Peyer's patch (tissue), 4 donors: Measurements from ENCODE around the gene AFTPH. TPM values are rescaled to one million over a fixed set of nuclear protein-coding genes. Genes with fewer than 3 reads are reported as not detected.
A peak's percentile ranks its signal among the peaks of the same experiment; 100 is the strongest.

ENCODE experiments used
- DNase-seq, 3 donors: peaks; one replicate each; pipeline ENCODE4 v3.0.0-alpha.2; 2017 to 2019
- H3K27ac ChIP-seq, 4 donors: fragments of 200-600 bp; sonication (generic); one replicate each; pipeline ENCODE4 v1.5.1; 2016 to 2019
- H3K27me3 ChIP-seq, 2 donors: fragments of 200-600 bp; sonication (generic); one replicate each; pipeline ENCODE4 v1.5.1; 2019
- H3K36me3 ChIP-seq, 3 donors: fragments of 200-600 bp; sonication (generic); one replicate each; pipeline ENCODE4 v1.5.1; 2016 to 2019
- H3K4me1 ChIP-seq, 4 donors: fragments of 200-600 bp; sonication (generic); one replicate each; pipeline ENCODE4 v1.5.1; 2016 to 2019
- H3K4me3 ChIP-seq, 4 donors: fragments of 200-600 bp; sonication (generic); 1 replicate in 3 of 4; 2 replicates in 1 of 4; pipeline ENCODE4 v1.5.1; 2016 to 2019; ENCODE audit warnings: mild to moderate bottlenecking in 1 of 4
- H3K9me3 ChIP-seq, 4 donors: fragments of 200-600 bp; sonication (generic); one replicate each; pipeline ENCODE4 v1.5.1; 2016 to 2019; ENCODE audit warnings: mild to moderate bottlenecking in 1 of 4
- CTCF ChIP-seq, 6 experiments: fragments of 450-650 bp in 4 of 6; fragments of 200-600 bp in 2 of 6; sonication (generic) in 1 of 6; IDR thresholded peaks; one replicate each; pipeline ENCODE4 v1.5.1; 2017 to 2019; ENCODE audit warnings: antibody characterized with exemption in 6 of 6, mild to moderate bottlenecking in 3 of 6, moderate library complexity in 1 of 6
- POLR2A ChIP-seq, 2 donors: fragments of 450-650 bp; IDR thresholded peaks; one replicate each; pipeline ENCODE4 v1.5.1; 2017; ENCODE audit warnings: antibody characterized with exemption in 2 of 2, mild to moderate bottlenecking in 2 of 2, moderate library complexity in 2 of 2
- total RNA-seq, 4 donors: library from RNA; depleted of rRNA; stranded (reverse); fragments of >200 nt; gene quantifications; one replicate each; pipeline ENCODE4 v1.1.0, GENCODE V29; 2016

AFTPH gene
- total RNA-seq, 4 donors from 2014 or later = 41.7 to 79.0 (median 69.3) TPM

GRCh38 chr2:64623242-64623850, 99.2 kb downstream of the AFTPH start:
- no peaks in the 10 kb centered on the region for H3K9me3 ChIP-seq
- no peaks in the 10 kb centered on the region for H3K36me3 ChIP-seq
- no peak for DNase-seq
- TF ChIP-seq CTCF (IDR thresholded peaks at IDR 0.05) (no peak), POLR2A (IDR thresholded peaks at IDR 0.05) (no peak)
- H3K4me3 ChIP-seq = no peak overlapping the region
- no peak overlapping the region for H3K27ac ChIP-seq
- H3K4me1 ChIP-seq = no peaks in the 10 kb centered on the region
- no peaks in the 10 kb centered on the region for H3K27me3 ChIP-seq

DNA sequence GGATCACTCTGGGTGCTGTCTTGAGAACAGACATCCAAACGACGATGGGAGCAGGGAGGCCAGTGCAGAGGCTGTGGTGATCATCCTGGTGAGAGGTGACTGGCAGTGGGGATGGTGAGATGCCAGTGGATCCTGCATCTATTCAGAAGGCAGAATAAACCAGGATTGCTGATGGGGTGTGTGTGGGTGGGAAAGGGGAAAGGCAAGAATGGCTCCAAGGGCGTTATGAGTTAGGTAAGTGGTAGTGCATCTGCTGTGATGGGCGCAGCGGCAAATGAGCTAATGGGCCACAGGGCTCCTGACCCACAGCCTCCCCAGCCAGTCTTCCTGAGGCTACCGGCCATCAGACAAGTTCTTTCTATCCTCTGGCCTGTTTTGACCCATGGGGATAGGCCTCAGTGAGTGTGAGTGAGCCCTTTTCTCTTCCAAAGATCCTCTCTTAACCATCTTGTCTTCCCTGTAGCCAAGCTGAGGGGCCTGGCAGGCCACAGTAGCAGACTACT, 100.0 kb downstream of the AFTPH start:
- TF ChIP-seq POLR2A (IDR thresholded peaks at IDR 0.05) = no peak
- no peak for TF ChIP-seq CTCF (IDR thresholded peaks at IDR 0.05)
- Histone ChIP-seq H3K4me3 (no peak overlapping the region), H3K9me3 (no peaks in the 10 kb centered on the region), H3K36me3 (no peaks in the 10 kb centered on the region), H3K4me1 (no peaks in the 10 kb centered on the region), H3K27ac (no peak overlapping the region), H3K27me3 (no peaks in the 10 kb centered on the region)
- DNase-seq = peak in 2 of 3 donors; percentile 3 to 39

DNA sequence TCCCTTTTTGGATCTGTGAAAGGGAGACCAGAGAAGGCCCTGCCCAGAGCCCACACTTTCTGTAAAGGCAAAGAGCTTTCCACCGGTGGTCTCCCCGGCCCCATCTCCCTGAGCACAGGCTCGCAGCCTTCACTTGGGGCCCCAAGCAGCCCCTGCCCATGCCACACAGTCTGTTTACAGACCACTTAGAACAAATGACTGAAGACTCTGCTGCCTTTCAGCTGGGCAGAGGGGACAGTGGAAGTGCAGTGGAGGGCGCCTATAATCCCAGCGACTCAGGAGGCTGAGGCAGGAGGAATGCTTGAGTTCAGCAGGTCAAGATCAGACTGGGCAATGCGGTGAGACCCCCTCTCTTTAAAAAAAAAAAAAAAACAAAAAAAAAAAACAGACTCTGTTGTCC, 100.7 kb downstream of the AFTPH start:
- no peak overlapping the region for H3K4me3 ChIP-seq
- H3K27ac ChIP-seq = no peak overlapping the region
- H3K9me3 ChIP-seq = no peaks in the 10 kb centered on the region
- no peaks in the 10 kb centered on the region for H3K36me3 ChIP-seq
- peak in 1 of 3 donors; percentile 33 for DNase-seq
- H3K4me1 ChIP-seq = no peaks in the 10 kb centered on the region
- H3K27me3 ChIP-seq = no peaks in the 10 kb centered on the region
- TF ChIP-seq POLR2A (IDR thresholded peaks at IDR 0.05) = no peak
- no peak for TF ChIP-seq CTCF (IDR thresholded peaks at IDR 0.05)

GRCh38 chr2:64625299-64626145, 101.4 kb downstream of the AFTPH start:
- Histone ChIP-seq H3K4me3 (no peak overlapping the region), H3K27ac (no peak overlapping the region), H3K4me1 (no peaks in the 10 kb centered on the region), H3K9me3 (no peaks in the 10 kb centered on the region), H3K36me3 (no peaks in the 10 kb centered on the region), H3K27me3 (no peaks in the 10 kb centered on the region)
- no peak for TF ChIP-seq POLR2A (IDR thresholded peaks at IDR 0.05)
- TF ChIP-seq CTCF (IDR thresholded peaks at IDR 0.05) = no peak
- DNase-seq = peak in 1 of 3 donors; percentile 36

DNA sequence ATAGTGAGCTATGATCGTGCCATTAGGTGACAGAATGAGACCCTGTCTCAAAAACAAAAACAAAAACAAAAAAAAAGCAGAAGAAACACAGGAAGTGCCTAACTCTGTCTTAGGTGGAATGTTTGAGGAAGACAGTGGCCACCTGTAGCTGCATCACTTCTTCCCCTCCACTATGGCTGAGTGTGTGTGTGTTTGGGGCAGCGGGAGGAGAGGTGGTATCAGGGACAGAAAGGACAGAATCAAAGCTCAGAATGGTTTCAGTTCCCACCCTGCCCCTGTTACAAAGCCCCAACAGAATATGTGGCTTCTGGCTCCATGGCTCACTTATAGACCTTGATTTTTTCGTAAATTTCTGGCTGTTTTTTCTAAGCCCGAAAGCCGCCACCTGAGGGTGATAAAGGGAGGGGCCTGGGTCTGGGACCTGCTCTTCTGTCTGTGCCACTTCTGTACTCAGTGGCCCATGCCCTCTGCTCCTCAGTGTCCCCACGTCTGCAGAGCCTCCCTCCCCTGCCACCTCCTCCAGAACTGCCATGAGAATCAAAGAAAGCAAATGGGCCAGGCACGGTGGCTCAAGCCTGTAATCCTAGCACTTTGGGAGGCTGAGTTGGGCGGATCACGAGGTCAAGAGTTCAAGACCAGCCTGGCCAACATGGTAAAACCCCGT, 102.2 kb downstream of the AFTPH start:
- H3K36me3 ChIP-seq = peaks cover 0 to 7% (median 0%) of the 10 kb centered on the region in 3 donors
- no peak overlapping the region for H3K4me3 ChIP-seq
- TF ChIP-seq CTCF (IDR thresholded peaks at IDR 0.05) (no peak), POLR2A (IDR thresholded peaks at IDR 0.05) (no peak)
- no peaks in the 10 kb centered on the region for H3K27me3 ChIP-seq
- peak in 1 of 3 donors; percentile 42 for DNase-seq
- no peak overlapping the region for H3K27ac ChIP-seq
- H3K9me3 ChIP-seq = no peaks in the 10 kb centered on the region
- H3K4me1 ChIP-seq = no peaks in the 10 kb centered on the region
